PFSK-1 (cell line): Measurements from ENCODE around the gene PHACTR1.

Experiments used
- FOXP2 ChIP-seq: optimal IDR thresholded peaks from 2 replicates; pipeline ENCODE3; 2011; ENCODE audit warnings: borderline replicate concordance, control low read depth, inconsistent platforms; ENCODE audit not compliant: insufficient read depth; ENCODE audit errors: extremely low read length, extremely low read depth
- POLR2AphosphoS5 ChIP-seq: IDR thresholded peaks from 2 replicates; pipeline ENCODE4 v1.6.1; 2012; ENCODE audit warnings: low read depth, mild to moderate bottlenecking, control low read depth, low read length, moderate library complexity
- SIN3A ChIP-seq: IDR thresholded peaks from 2 replicates; pipeline ENCODE4 v1.6.1; 2012; ENCODE audit warnings: mild to moderate bottlenecking, low read length, moderate library complexity, borderline replicate concordance; ENCODE audit not compliant: insufficient read depth
- TAF1 ChIP-seq: IDR thresholded peaks from 2 replicates; pipeline ENCODE4 v1.6.1; 2012; ENCODE audit warnings: low read length, control low read depth, borderline replicate concordance; ENCODE audit not compliant: insufficient read depth
- TF ChIP-seq, protein P1 (sequence below), 2 experiments: IDR thresholded peaks; 2 replicates each; pipeline versions ENCODE4 v1.6.1 to v1.8.0; 2011 to 2012; ENCODE audit warnings: low read depth in 2 of 2, low read length in 2 of 2, control low read depth in 1 of 2, inconsistent platforms in 1 of 2, mild to moderate bottlenecking in 1 of 2, moderate library complexity in 1 of 2; ENCODE audit not compliant: insufficient read depth in 1 of 2

Gene PHACTR1

GRCh38 chr6:12865671-12866181 lies 149.2 kb downstream of the PHACTR1 start:
- TF ChIP-seq FOXP2 (no peak), SIN3A (no peak), TAF1 (no peak), POLR2AphosphoS5 (no peak)
- TF ChIP-seq, protein P1, sequence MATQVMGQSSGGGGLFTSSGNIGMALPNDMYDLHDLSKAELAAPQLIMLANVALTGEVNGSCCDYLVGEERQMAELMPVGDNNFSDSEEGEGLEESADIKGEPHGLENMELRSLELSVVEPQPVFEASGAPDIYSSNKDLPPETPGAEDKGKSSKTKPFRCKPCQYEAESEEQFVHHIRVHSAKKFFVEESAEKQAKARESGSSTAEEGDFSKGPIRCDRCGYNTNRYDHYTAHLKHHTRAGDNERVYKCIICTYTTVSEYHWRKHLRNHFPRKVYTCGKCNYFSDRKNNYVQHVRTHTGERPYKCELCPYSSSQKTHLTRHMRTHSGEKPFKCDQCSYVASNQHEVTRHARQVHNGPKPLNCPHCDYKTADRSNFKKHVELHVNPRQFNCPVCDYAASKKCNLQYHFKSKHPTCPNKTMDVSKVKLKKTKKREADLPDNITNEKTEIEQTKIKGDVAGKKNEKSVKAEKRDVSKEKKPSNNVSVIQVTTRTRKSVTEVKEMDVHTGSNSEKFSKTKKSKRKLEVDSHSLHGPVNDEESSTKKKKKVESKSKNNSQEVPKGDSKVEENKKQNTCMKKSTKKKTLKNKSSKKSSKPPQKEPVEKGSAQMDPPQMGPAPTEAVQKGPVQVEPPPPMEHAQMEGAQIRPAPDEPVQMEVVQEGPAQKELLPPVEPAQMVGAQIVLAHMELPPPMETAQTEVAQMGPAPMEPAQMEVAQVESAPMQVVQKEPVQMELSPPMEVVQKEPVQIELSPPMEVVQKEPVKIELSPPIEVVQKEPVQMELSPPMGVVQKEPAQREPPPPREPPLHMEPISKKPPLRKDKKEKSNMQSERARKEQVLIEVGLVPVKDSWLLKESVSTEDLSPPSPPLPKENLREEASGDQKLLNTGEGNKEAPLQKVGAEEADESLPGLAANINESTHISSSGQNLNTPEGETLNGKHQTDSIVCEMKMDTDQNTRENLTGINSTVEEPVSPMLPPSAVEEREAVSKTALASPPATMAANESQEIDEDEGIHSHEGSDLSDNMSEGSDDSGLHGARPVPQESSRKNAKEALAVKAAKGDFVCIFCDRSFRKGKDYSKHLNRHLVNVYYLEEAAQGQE (IDR thresholded peaks at IDR 0.05; ENCODE audit: insufficient read depth in 1 of 2, low read depth in 2 of 2, low read length in 2 of 2) = no peak

DNA sequence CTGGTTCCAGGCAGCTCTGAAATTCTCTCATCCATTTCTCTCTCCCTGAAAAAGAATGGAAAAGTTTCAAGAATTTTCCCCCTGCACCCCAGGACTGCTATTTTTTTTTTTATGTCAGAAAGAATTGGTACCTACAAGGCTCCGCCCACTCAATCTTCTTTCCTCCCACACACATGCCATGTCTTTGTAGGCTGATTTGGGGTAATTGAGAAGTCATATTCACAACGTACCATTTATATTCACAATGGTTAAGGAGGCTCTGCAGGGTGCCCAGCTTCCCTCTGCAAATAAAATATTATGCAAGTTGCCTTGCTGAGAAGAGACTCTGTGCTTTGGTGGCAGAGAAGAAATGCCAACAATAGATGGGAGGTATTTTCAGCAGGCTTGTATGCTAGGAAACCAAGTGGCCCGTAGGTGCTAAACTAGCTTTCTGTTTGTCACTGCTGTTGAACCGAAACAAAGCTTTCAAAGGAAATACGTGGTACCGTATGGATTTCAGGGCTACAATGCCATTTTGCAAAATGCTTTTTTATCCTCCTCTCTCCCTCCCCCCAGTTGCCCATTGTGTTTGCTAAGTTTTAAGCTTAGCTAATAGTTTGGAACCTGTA lies 150.0 kb downstream of the PHACTR1 start:
- TF ChIP-seq SIN3A (no peak), FOXP2 (no peak), POLR2AphosphoS5 (no peak), TAF1 (no peak)
- TF ChIP-seq, protein P1 (IDR thresholded peaks at IDR 0.05; ENCODE audit: insufficient read depth in 1 of 2, low read depth in 2 of 2, low read length in 2 of 2) = no peak

GRCh38 chr6:12869816-12870432 lies 153.4 kb downstream of the PHACTR1 start:
- TF ChIP-seq TAF1 = no peak

DNA sequence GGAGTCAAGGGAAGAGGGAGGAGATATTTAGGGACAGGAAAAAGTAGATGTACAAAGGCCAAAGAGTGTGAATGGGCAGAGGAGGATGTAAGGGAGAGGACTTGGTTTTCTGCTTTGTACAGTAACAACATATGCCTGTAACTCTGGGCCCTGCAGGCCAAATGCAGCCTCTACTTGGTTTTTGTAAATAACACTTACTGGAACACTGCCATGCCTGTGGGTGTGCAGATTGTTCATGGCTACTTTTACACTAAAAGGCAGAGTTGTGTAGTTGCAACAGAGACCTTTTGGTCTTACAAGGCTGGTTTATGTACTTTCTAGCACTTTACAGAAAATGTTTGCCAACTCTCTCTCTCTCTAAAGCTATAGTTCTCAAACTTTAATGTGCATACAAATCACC lies 157.1 kb downstream of the PHACTR1 start:
- TF ChIP-seq TAF1 (no peak), POLR2AphosphoS5 (no peak), FOXP2 (no peak)
- TF ChIP-seq, protein P1 (IDR thresholded peaks at IDR 0.05; ENCODE audit: insufficient read depth in 1 of 2, low read depth in 2 of 2, low read length in 2 of 2) = no peak

GRCh38 chr6:12875051-12875450 lies 158.5 kb downstream of the PHACTR1 start:
- TF ChIP-seq FOXP2 = no peak
- no peak for TF ChIP-seq POLR2AphosphoS5
- no peak for TF ChIP-seq SIN3A
- TF ChIP-seq TAF1 = no peak
- TF ChIP-seq, protein P1 (IDR thresholded peaks at IDR 0.05; ENCODE audit: insufficient read depth in 1 of 2, low read depth in 2 of 2, low read length in 2 of 2) = no peak
